ENCODE data around the gene NEFH.
A peak's percentile ranks its signal among the peaks of the same experiment; 100 is the strongest.

NEFH gene

DNA sequence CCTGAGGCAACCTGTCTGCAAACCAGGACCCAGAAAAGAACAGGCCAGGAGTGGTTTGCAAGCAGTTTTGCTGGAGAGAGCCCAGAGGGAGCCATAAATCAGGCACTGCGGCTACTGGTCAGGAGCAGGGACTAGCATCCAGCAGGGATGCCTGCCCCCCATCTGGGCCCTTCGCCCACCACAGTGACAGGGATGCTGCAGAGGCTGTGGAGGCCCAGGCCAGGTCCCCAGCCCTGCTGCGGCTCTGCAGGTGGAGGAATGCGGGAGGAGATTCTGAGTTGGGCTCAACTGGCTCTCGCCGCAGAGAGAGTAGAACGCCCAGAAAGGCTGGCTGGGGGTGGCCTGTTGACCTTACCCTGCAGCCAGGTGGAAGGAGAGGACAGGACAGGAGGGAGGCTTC is 16.4 kb upstream of the NEFH start:
- DNase-seq (ENCODE audit: extremely low spot score), result no peak
- no peak for TF ChIP-seq FOXK2 (IDR thresholded peaks at IDR 0.05)
- no peak for TF ChIP-seq CTBP1 (IDR thresholded peaks at IDR 0.05; ENCODE audit: borderline replicate concordance)
- no peak for TF ChIP-seq TARDBP (IDR thresholded peaks at IDR 0.05)
- TF ChIP-seq, protein P1, sequence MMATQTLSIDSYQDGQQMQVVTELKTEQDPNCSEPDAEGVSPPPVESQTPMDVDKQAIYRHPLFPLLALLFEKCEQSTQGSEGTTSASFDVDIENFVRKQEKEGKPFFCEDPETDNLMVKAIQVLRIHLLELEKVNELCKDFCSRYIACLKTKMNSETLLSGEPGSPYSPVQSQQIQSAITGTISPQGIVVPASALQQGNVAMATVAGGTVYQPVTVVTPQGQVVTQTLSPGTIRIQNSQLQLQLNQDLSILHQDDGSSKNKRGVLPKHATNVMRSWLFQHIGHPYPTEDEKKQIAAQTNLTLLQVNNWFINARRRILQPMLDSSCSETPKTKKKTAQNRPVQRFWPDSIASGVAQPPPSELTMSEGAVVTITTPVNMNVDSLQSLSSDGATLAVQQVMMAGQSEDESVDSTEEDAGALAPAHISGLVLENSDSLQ (IDR thresholded peaks at IDR 0.05), result no peak
- no peak for TF ChIP-seq L3MBTL2 (conservative IDR thresholded peaks at IDR 0.05)
- no peak for TF ChIP-seq HDGF (IDR thresholded peaks at IDR 0.05; ENCODE audit: borderline replicate concordance)
- no peak for TF ChIP-seq ZNF384 (IDR thresholded peaks at IDR 0.05)
- no peak for TF ChIP-seq ELF4 (IDR thresholded peaks at IDR 0.05)
- TF ChIP-seq SUZ12 (IDR thresholded peaks at IDR 0.05), result no peak
- no peak for TF ChIP-seq FOXA1 (IDR thresholded peaks at IDR 0.05)
- no peak for TF ChIP-seq LEF1 (IDR thresholded peaks at IDR 0.05; ENCODE audit: borderline replicate concordance)
- no peak for TF ChIP-seq ARNT (IDR thresholded peaks at IDR 0.05)
- TF ChIP-seq FOXM1 (IDR thresholded peaks at IDR 0.05; ENCODE audit: borderline replicate concordance), result no peak
- CTCF ChIA-PET, result no interaction called here
- POLR2A ChIA-PET, result interaction anchor here (2.7 kb wide), 1 partner anchor 90 kb away, joined by 6 read pairs; the partner anchor contains the start of gene THOC5

DNA sequence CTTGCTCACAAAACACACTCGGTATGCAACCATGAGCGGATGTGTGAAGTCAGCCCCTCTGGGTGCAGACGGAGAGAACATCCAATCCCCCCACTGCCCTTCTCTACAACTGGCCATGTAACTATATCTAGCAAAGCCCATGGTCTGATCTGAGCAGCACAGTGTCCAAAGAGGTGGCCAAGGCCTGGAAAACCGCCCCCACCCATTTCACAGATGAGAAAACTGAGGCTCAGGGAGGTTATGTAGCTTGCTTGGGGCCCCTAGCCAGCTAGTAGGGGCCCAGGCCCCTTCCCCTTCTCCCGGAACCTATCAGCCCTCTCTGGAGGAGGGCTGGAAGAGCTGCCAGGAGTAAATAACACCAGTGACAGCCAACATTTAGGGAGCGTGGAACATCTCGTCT is 15.4 kb upstream of the NEFH start:
- TF ChIP-seq BHLHE40 (IDR thresholded peaks at IDR 0.05; ENCODE audit: borderline replicate concordance) (no peak), ZNF384 (IDR thresholded peaks at IDR 0.05) (no peak), FOXK2 (IDR thresholded peaks at IDR 0.05) (no peak)
- CTCF ChIA-PET, result no interaction called here
- DNase-seq (ENCODE audit: extremely low spot score), result no peak
- POLR2A ChIA-PET, result interaction anchor here (2.7 kb wide), 1 partner anchor 89 kb away, joined by 6 read pairs; the partner anchor contains the start of gene THOC5

DNA sequence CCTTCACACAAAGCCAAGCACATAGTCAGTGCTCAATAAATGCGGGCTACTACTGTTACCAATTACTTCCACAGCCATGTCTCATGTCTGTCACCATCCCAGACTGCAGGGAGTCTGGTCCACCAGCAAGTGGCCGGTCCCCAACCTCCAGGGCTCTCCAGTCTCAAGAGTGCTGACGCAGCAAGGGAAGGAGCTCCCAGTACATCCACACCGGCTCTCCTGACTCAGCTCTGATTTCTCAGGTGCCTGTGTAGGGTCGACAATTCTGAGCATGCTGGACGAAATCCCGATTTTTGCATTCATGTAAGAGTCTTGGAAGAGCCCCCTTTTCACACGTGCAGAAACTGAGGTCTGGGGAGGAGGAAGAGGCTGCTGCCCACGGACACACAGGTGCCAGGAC is 10.3 kb upstream of the NEFH start:
- ChIA-PET CTCF (interaction anchor here (0.6 to 0.8 kb wide), 3 partner anchors 15 to 74 kb away, joined by 3 read pairs; no protein-coding TSS in a partner anchor), POLR2A (no interaction called here)
- no peak for DNase-seq (ENCODE audit: extremely low spot score)
- no peak for TF ChIP-seq HDGF (IDR thresholded peaks at IDR 0.05; ENCODE audit: borderline replicate concordance)
- TF ChIP-seq, protein P1 (IDR thresholded peaks at IDR 0.05), result no peak
- no peak for TF ChIP-seq BHLHE40 (IDR thresholded peaks at IDR 0.05; ENCODE audit: borderline replicate concordance)
- no peak for TF ChIP-seq ZNF384 (IDR thresholded peaks at IDR 0.05)
- TF ChIP-seq SUZ12 (IDR thresholded peaks at IDR 0.05), result no peak
- TF ChIP-seq NFRKB (IDR thresholded peaks at IDR 0.05), result no peak
- no peak for TF ChIP-seq L3MBTL2 (conservative IDR thresholded peaks at IDR 0.05)
- no peak for TF ChIP-seq FOXM1 (IDR thresholded peaks at IDR 0.05; ENCODE audit: borderline replicate concordance)
- TF ChIP-seq TARDBP (IDR thresholded peaks at IDR 0.05), result no peak
- TF ChIP-seq LEF1 (IDR thresholded peaks at IDR 0.05; ENCODE audit: borderline replicate concordance), result no peak

DNA sequence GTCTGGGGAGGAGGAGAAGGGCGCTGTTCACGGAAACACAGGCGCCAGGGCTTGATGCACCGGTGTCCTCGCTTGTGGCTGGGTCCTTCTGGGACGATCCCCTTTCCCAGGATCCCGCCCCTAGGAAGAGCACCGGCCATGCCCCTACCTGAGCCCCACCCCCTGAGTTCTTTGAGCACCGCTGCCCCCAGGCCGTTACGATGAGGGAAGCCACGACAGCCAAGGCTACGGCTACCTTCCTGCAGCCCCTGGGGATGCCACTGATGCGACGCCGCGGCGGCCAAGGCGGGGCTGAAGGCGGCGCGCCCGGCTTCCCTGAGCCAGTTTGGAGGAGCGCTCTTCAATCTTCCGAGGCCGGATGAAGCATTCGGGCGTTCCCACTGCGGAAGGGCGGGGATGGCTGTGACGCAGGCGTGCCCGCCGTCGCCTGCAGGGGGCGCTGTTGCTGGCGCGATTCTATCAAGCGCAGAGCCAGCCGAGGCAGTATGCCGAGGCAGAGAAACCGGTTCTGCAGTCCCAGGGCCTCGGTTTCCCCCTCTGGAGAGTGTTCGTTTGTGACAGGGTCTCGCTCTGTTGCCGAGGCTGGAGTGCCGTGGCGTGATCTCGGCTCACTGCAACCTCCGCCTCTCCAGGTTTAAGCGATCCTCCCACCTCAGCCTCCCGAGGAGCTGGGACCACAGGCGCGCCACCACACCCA is 9.7 kb upstream of the NEFH start:
- ChIA-PET CTCF (interaction anchor here (0.6 to 1.6 kb wide), 15 partner anchors 9 to 187 kb away, joined by 3 to 8 read pairs (median 4); no protein-coding TSS in a partner anchor), POLR2A (interaction anchor here (1.5 kb wide), 1 partner anchor 13 kb away, joined by 3 read pairs; no protein-coding TSS in a partner anchor)
- TF ChIP-seq ZNF384 (IDR thresholded peaks at IDR 0.05), result no peak
- 0 out of 2 replicates have a peak, but pooled peaks have one; percentile 20 for TF ChIP-seq L3MBTL2 (conservative IDR thresholded peaks at IDR 0.05)
- peak; percentile 96 for DNase-seq (ENCODE audit: extremely low spot score)

DNA sequence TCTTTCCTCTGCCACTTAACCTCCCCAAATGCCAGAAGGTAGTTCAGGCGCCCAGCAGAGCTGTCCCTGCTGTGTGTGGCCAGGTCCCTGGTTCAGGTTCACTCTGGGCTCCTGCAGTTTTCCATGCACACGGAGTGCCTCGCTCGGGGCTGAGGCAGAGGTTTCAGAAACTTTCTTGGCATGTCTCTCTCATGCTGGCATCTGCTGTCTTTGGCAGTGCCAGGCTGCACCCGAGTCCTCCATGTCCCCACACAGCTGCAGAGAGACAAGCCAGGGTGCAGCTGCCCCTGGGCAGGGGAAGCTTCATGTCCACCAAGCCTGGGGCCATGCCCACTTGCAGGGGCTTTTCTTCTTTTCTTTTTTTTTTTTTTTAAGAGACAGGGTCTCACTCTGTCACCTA is 7.0 kb upstream of the NEFH start:
- POLR2A ChIA-PET, result interaction anchor here (1.2 kb wide), 1 partner anchor 81 kb away, joined by 4 read pairs; the partner anchor contains the start of gene THOC5
- TF ChIP-seq, protein P1 (IDR thresholded peaks at IDR 0.05), result no peak
- TF ChIP-seq LEF1 (IDR thresholded peaks at IDR 0.05; ENCODE audit: borderline replicate concordance) (no peak), HDGF (IDR thresholded peaks at IDR 0.05; ENCODE audit: borderline replicate concordance) (no peak), TARDBP (IDR thresholded peaks at IDR 0.05) (no peak), FOXK2 (IDR thresholded peaks at IDR 0.05) (no peak), CTBP1 (IDR thresholded peaks at IDR 0.05; ENCODE audit: borderline replicate concordance) (no peak), BHLHE40 (IDR thresholded peaks at IDR 0.05; ENCODE audit: borderline replicate concordance) (no peak), FOXA1 (IDR thresholded peaks at IDR 0.05) (no peak), ELF4 (IDR thresholded peaks at IDR 0.05) (no peak), ARNT (IDR thresholded peaks at IDR 0.05) (no peak), SUZ12 (IDR thresholded peaks at IDR 0.05) (no peak)
- DNase-seq (ENCODE audit: extremely low spot score), result no peak
- CTCF ChIA-PET, result interaction anchor here (0.5 to 0.7 kb wide), 3 partner anchors 118 to 816 kb away, joined by 3 read pairs; partner anchors contain the start of gene CASTOR1

DNA sequence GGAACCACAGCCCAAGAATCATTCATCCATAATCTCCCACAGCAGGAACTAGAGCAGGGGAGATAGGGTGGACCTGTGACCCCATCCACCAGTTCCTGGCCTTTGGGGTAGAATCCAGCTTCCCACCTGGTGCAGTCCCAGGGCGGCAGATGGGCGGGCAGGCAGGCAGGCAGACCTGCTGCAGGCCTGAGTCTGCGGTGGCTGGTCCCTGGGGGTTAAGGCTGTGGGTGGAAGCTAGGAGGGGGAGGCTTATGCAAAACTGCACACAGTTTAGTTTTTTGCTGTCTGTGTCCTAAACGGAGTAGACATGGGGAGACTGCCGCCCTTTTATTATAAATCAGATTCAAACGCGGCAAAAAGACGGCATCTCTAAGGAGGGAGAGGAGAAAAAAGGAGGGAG is 4.5 kb upstream of the NEFH start:
- CTCF ChIA-PET, result no interaction called here
- DNase-seq (ENCODE audit: extremely low spot score), result no peak
- POLR2A ChIA-PET, result no interaction called here

More for the DNA sequence above, 4.5 kb upstream of the NEFH start:
- TF ChIP-seq BHLHE40 (IDR thresholded peaks at IDR 0.05; ENCODE audit: borderline replicate concordance) (no peak), ELF4 (IDR thresholded peaks at IDR 0.05) (no peak), LEF1 (IDR thresholded peaks at IDR 0.05; ENCODE audit: borderline replicate concordance) (no peak), NFRKB (IDR thresholded peaks at IDR 0.05) (no peak), CTBP1 (IDR thresholded peaks at IDR 0.05; ENCODE audit: borderline replicate concordance) (no peak), ZNF384 (IDR thresholded peaks at IDR 0.05) (no peak), FOXA1 (IDR thresholded peaks at IDR 0.05) (no peak), FOXM1 (IDR thresholded peaks at IDR 0.05; ENCODE audit: borderline replicate concordance) (no peak), SP1 (IDR thresholded peaks at IDR 0.05) (no peak), FOXK2 (IDR thresholded peaks at IDR 0.05) (no peak), TARDBP (IDR thresholded peaks at IDR 0.05) (no peak), L3MBTL2 (conservative IDR thresholded peaks at IDR 0.05) (no peak), HDGF (IDR thresholded peaks at IDR 0.05; ENCODE audit: borderline replicate concordance) (no peak), ARNT (IDR thresholded peaks at IDR 0.05) (no peak), SUZ12 (IDR thresholded peaks at IDR 0.05) (no peak)
- TF ChIP-seq, protein P1 (IDR thresholded peaks at IDR 0.05), result no peak

All from HEK293T (cell line).